Measurements from ENCODE around the gene SESN1.

Gene SESN1

GRCh38 chr6:108955329-108955949, 139.2 kb downstream of the SESN1 start:
- DNase-seq, result no peak

- DNase-seq, result no peak
These were observed 141.0 kb downstream of the SESN1 start for GRCh38 chr6:108953681-108954080.

GRCh38 chr6:108952776-108953486, 141.7 kb downstream of the SESN1 start:
- no peak for DNase-seq

GRCh38 chr6:108951351-108951953, 143.2 kb downstream of the SESN1 start:
- DNase-seq, result no peak

- no peak for DNase-seq
These were observed 146.4 kb downstream of the SESN1 start for GRCh38 chr6:108948181-108948661.

- no peak for DNase-seq
These were observed 147.4 kb downstream of the SESN1 start for GRCh38 chr6:108947114-108947854.

GRCh38 chr6:108946695-108947094, 148.0 kb downstream of the SESN1 start:
- DNase-seq, result no peak

- DNase-seq, result no peak
These were observed 148.9 kb downstream of the SESN1 start for GRCh38 chr6:108945681-108946159.

- DNase-seq, result no peak
These were observed 149.7 kb downstream of the SESN1 start for GRCh38 chr6:108944707-108945680.

GRCh38 chr6:108944071-108944470, 150.6 kb downstream of the SESN1 start:
- no peak for DNase-seq

- DNase-seq, result no peak
These were observed 151.8 kb downstream of the SESN1 start for GRCh38 chr6:108942556-108943492.

- DNase-seq, result no peak
These were observed 152.8 kb downstream of the SESN1 start for GRCh38 chr6:108941859-108942258.

GRCh38 chr6:108941281-108941680, 153.4 kb downstream of the SESN1 start:
- DNase-seq, result no peak

GRCh38 chr6:108940741-108941140, 153.9 kb downstream of the SESN1 start:
- no peak for DNase-seq

- no peak for DNase-seq
These were observed 157.5 kb downstream of the SESN1 start for GRCh38 chr6:108937170-108937569.

Data from NCI-H1048 (cell line).